IMR-90 (cell line): ENCODE measurements around the gene ATP5PB. TPM values are rescaled to one million over a fixed set of nuclear protein-coding genes. Genes with fewer than 3 reads are reported as not detected.

Experiments used
- ATAC-seq: fragments of 200-7000 bp; cut with Tn5 transposase; 2 replicates; pipeline ENCODE4 v1.9.1; 2020; ENCODE audit warnings: low read depth, mild to moderate bottlenecking, moderate library complexity
- BruUV-seq: library from RNA; stranded (reverse); fragments of 400-500 nt; replicated peaks from 2 replicates; lab custom pipeline; 2021; lab: Mats Ljungman, UMichigan
- CTCF ChIA-PET: fragments of 300-600 bp; formaldehyde crosslinking; extraction: SDS; loops from one replicate; lab custom pipeline; 2021; ENCODE audit warnings: antibody characterized with exemption; lab: Yijun Ruan, JAX
- POLR2A ChIA-PET: fragments of 300-600 bp; sonication (Branson Sonifier 250); formaldehyde crosslinking; loops from one replicate; lab custom pipeline; 2022; ENCODE audit warnings: antibody characterized with exemption; ENCODE audit not compliant: unreplicated experiment; lab: Charles Lee
- DNase-seq: peaks from one replicate; pipeline ENCODE4 v3.0.0; 2013
- H2AFZ ChIP-seq: replicated peaks from 2 replicates; pipeline ENCODE3; 2013; ENCODE audit warnings: low read length, mild to moderate bottlenecking; ENCODE audit not compliant: poor library complexity
- H2AK5ac ChIP-seq: 2 replicates; pipeline ENCODE4 v1.6.1; 2013; ENCODE audit warnings: low read depth, low read length, inconsistent platforms
- H2AK9ac ChIP-seq: replicated peaks from 2 replicates; pipeline ENCODE3; 2013; ENCODE audit warnings: mild to moderate bottlenecking, low read depth, low read length, moderate library complexity; ENCODE audit not compliant: poor library complexity
- H2BK120ac ChIP-seq: 2 replicates; pipeline ENCODE4 v1.6.1; 2013; ENCODE audit warnings: low read depth, low read length, inconsistent platforms
- H2BK15ac ChIP-seq: 3 replicates; pipeline ENCODE4 v1.6.1; 2013; ENCODE audit warnings: low read depth, low read length, inconsistent platforms
- H2BK20ac ChIP-seq: 2 replicates; pipeline ENCODE4 v1.6.1; 2013; ENCODE audit warnings: low read depth, mild to moderate bottlenecking, inconsistent platforms, low read length, moderate library complexity
- H2BK5ac ChIP-seq: 2 replicates; pipeline ENCODE4 v1.6.1; 2013; ENCODE audit warnings: mild to moderate bottlenecking, low read depth, low read length, inconsistent platforms; ENCODE audit not compliant: poor library complexity, severe bottlenecking
- H3K14ac ChIP-seq: replicated peaks from 2 replicates; pipeline ENCODE4 v1.6.1; 2013; ENCODE audit warnings: low read depth, low read length, inconsistent platforms
- H3K18ac ChIP-seq: 2 replicates; pipeline ENCODE4 v1.6.1; 2013; ENCODE audit warnings: low read depth, low read length, control low read depth
- H3K23ac ChIP-seq: 2 replicates; pipeline ENCODE4 v1.6.1; 2013; ENCODE audit warnings: low read depth, low read length, inconsistent platforms
- H3K27ac ChIP-seq: 2 replicates; pipeline ENCODE4 v1.5.1; 2013; ENCODE audit warnings: mild to moderate bottlenecking, control low read depth, low read length; ENCODE audit not compliant: insufficient read depth
- H3K27me3 ChIP-seq: 2 replicates; pipeline ENCODE4 v1.6.1; 2013; ENCODE audit warnings: low read length; ENCODE audit not compliant: control insufficient read depth, insufficient read depth
- H3K36me3 ChIP-seq: 2 replicates; pipeline ENCODE4 v1.6.1; 2013; ENCODE audit warnings: low read length, mixed read lengths; ENCODE audit not compliant: control insufficient read depth, insufficient read depth
- H3K4ac ChIP-seq: 2 replicates; pipeline ENCODE4 v1.6.1; 2013; ENCODE audit warnings: low read depth, low read length, inconsistent platforms
- H3K4me1 ChIP-seq: 2 replicates; pipeline ENCODE4 v1.6.1; 2013; ENCODE audit warnings: low read length, mixed read lengths; ENCODE audit not compliant: control insufficient read depth, insufficient read depth
- H3K4me2 ChIP-seq: 2 replicates; pipeline ENCODE4 v1.6.1; 2013; ENCODE audit warnings: low read depth, mild to moderate bottlenecking, control low read depth, low read length, moderate library complexity
- H3K4me3 ChIP-seq: 2 replicates; pipeline ENCODE4 v1.5.1; 2013; ENCODE audit warnings: low read depth, mild to moderate bottlenecking, control low read depth, low read length, moderate library complexity; ENCODE audit not compliant: insufficient read depth
- H3K56ac ChIP-seq: 2 replicates; pipeline ENCODE4 v1.6.1; 2013; ENCODE audit warnings: low read length, inconsistent platforms; ENCODE audit not compliant: insufficient read depth; ENCODE audit errors: extremely low read depth
- H3K79me1 ChIP-seq, 2 experiments: 2 replicates each; pipeline ENCODE4 v1.6.1; 2013; ENCODE audit warnings: low read length in 2 of 2, inconsistent platforms in 1 of 2, low read depth in 1 of 2
- H3K9ac ChIP-seq: 2 replicates; pipeline ENCODE4 v1.6.1; 2013; ENCODE audit warnings: low read depth, low read length, control low read depth
- H3K9me1 ChIP-seq: 2 replicates; pipeline ENCODE4 v1.6.1; 2013; ENCODE audit warnings: low read length, inconsistent platforms; ENCODE audit not compliant: insufficient read depth
- H3K9me3 ChIP-seq: 2 replicates; pipeline ENCODE4 v1.6.1; 2013; ENCODE audit warnings: low read length; ENCODE audit not compliant: control insufficient read depth, insufficient read depth
- H4K20me1 ChIP-seq: 2 replicates; pipeline ENCODE4 v1.6.1; 2013; ENCODE audit warnings: low read length, inconsistent platforms; ENCODE audit not compliant: insufficient read depth
- H4K5ac ChIP-seq: 2 replicates; pipeline ENCODE4 v1.6.1; 2013; ENCODE audit warnings: mild to moderate bottlenecking, low read depth, low read length, control low read depth
- H4K8ac ChIP-seq, 2 experiments: 2 replicates each; pipeline ENCODE4 v1.6.1; 2013; ENCODE audit warnings: low read depth in 2 of 2, low read length in 2 of 2, control low read depth in 1 of 2, inconsistent platforms in 1 of 2
- H4K91ac ChIP-seq: 2 replicates; pipeline ENCODE4 v1.6.1; 2013; ENCODE audit warnings: low read depth, low read length, inconsistent platforms; ENCODE audit not compliant: insufficient read depth
- BHLHE40 ChIP-seq: fragments of 150-350 bp; IDR thresholded peaks from 2 replicates; pipeline ENCODE4 v1.6.1; 2016; ENCODE audit warnings: mild to moderate bottlenecking, low read depth, low read length
- CEBPB ChIP-seq: IDR thresholded peaks from 2 replicates; pipeline ENCODE4 v1.6.1; 2012; ENCODE audit warnings: low read depth, low read length, improper control_type of control experiment
- CHD1 ChIP-seq: IDR thresholded peaks from 2 replicates; pipeline ENCODE4 v1.6.1; 2012; ENCODE audit warnings: low read depth, low read length, improper control_type of control experiment
- CTCF ChIP-seq: conservative IDR thresholded peaks from 2 replicates; pipeline ENCODE4 v1.5.1; 2012; ENCODE audit warnings: mild to moderate bottlenecking, low read depth, low read length, improper control_type of control experiment
- ELK1 ChIP-seq: fragments of 150-350 bp; IDR thresholded peaks from 2 replicates; pipeline ENCODE4 v1.6.1; 2016; ENCODE audit warnings: low read depth, mild to moderate bottlenecking, low read length, moderate library complexity, borderline replicate concordance
- MAFK ChIP-seq: IDR thresholded peaks from 2 replicates; pipeline ENCODE4 v1.6.1; 2012; ENCODE audit warnings: low read depth, low read length, improper control_type of control experiment
- MAZ ChIP-seq: IDR thresholded peaks from 2 replicates; pipeline ENCODE4 v1.6.1; 2012; ENCODE audit warnings: low read depth, mild to moderate bottlenecking, low read length, improper control_type of control experiment, moderate library complexity, borderline replicate concordance
- MXI1 ChIP-seq: IDR thresholded peaks from 2 replicates; pipeline ENCODE4 v1.6.1; 2012; ENCODE audit warnings: low read depth, mild to moderate bottlenecking, low read length, moderate library complexity, borderline replicate concordance
- NFE2L2 ChIP-seq: fragments of 150-350 bp; IDR thresholded peaks from 2 replicates; pipeline ENCODE4 v1.6.1; 2016; ENCODE audit warnings: low read depth, mild to moderate bottlenecking, low read length
- POLR2A ChIP-seq: IDR thresholded peaks from 2 replicates; pipeline ENCODE4 v1.6.1; 2012; ENCODE audit warnings: mild to moderate bottlenecking, low read depth, low read length
- RAD21 ChIP-seq: IDR thresholded peaks from 2 replicates; pipeline ENCODE4 v1.6.1; 2012; ENCODE audit warnings: low read length, improper control_type of control experiment
- RCOR1 ChIP-seq: IDR thresholded peaks from 2 replicates; pipeline ENCODE4 v1.6.1; 2012; ENCODE audit warnings: mild to moderate bottlenecking, low read length, improper control_type of control experiment; ENCODE audit not compliant: insufficient replicate concordance
- RFX5 ChIP-seq: IDR thresholded peaks from 2 replicates; pipeline ENCODE4 v1.8.0; 2012; ENCODE audit warnings: low read depth, mild to moderate bottlenecking, low read length, moderate library complexity
- SMC3 ChIP-seq: fragments of 150-350 bp; IDR thresholded peaks from 2 replicates; pipeline ENCODE4 v1.6.1; 2016; ENCODE audit warnings: low read depth, mild to moderate bottlenecking, antibody characterized with exemption, low read length, moderate library complexity
- USF2 ChIP-seq: fragments of 150-350 bp; IDR thresholded peaks from 2 replicates; pipeline ENCODE4 v1.6.1; 2017; ENCODE audit warnings: mild to moderate bottlenecking, antibody characterized with exemption, low read length, low read depth
- WGBS, 2 experiments: methylation state at CpG; one replicate each; pipeline versions ENCODE4 v1.1.5 to v1.1.7; 2013; ENCODE audit warnings: missing lambda C conversion rate in 2 of 2; ENCODE audit not compliant: insufficient read length in 1 of 2; ENCODE audit errors: extremely low coverage in 2 of 2; 5-methylcytosine and 5-hydroxymethylcytosine counted together
- dilution Hi-C: fragments of 300-500 bp; cut with HindIII; formaldehyde crosslinking; loops from one replicate; pipeline ENCODE4 v1.14.3; 2018; ENCODE audit warnings: low sequenced_read_pairs; ENCODE audit not compliant: unreplicated experiment
- in situ Hi-C: fragments of 300-500 bp; cut with MboI; formaldehyde crosslinking; loops from 3 replicates; pipeline ENCODE4 v1.14.3; 2019; ENCODE audit warnings: low sequenced_read_pairs, inconsistent platforms, mixed read lengths
- intact Hi-C: fragments of 100-400 bp; cut with micrococcal nuclease; formaldehyde crosslinking; loops from 2 replicates; pipeline ENCODE4 v1.10.0; 2022
- polyA plus RNA-seq, 3 experiments: library from polyadenylated mRNA; depleted of rRNA; stranded (reverse); fragments of >200 nt; gene quantifications; 2 replicates each; pipeline ENCODE4 v1.2.3, GENCODE V29; 2012; ENCODE audit warnings: low replicate concordance in 1 of 3
- total RNA-seq: library from RNA; depleted of rRNA; stranded (reverse); fragments of >200 nt; gene quantifications from 2 replicates; pipeline ENCODE4 v1.2.3, GENCODE V29; 2012

ATP5PB gene
- total and polyA plus RNA-seq, 2 of the 4 experiments (the other 2 are of a cell fraction): 234 to 301 TPM

GRCh38 chr1:111444031-111444430 lies 5.2 kb upstream of the ATP5PB start:
- TF ChIP-seq CEBPB (no peak), NFE2L2 (no peak), MXI1 (no peak), SMC3 (no peak), CTCF (no peak), CHD1 (no peak), MAFK (no peak), RAD21 (no peak), ELK1 (no peak), RFX5 (no peak), BHLHE40 (no peak), USF2 (no peak), POLR2A (no peak), RCOR1 (no peak), MAZ (no peak)
- CTCF ChIA-PET: no interaction called here

More at GRCh38 chr1:111444031-111444430, 5.2 kb upstream of the ATP5PB start:
- H2AK9ac ChIP-seq: no peak overlapping the region
- H3K4me1 ChIP-seq: no peaks in the 10 kb centered on the region
- no peak overlapping the region for H2AFZ ChIP-seq
- POLR2A ChIA-PET: no interaction called here
- ATAC-seq: no peak
- no peak overlapping the region for H3K14ac ChIP-seq
- dilution Hi-C loops (no loop called here), in situ Hi-C loops (no loop called here), intact Hi-C loops (no loop called here)
- H2AK5ac ChIP-seq: no peak overlapping the region
- no peak overlapping the region for H4K5ac ChIP-seq
- no peaks in the 10 kb centered on the region; the same call in 1 of the 2 replicates for H4K20me1 ChIP-seq
- no peak overlapping the region for H2BK20ac ChIP-seq
- no peak for DNase-seq
- peaks cover 35% of the 10 kb centered on the region for H3K36me3 ChIP-seq
- no peak overlapping the region for H4K91ac ChIP-seq
- no peak overlapping the region for H3K4me3 ChIP-seq
- H2BK5ac ChIP-seq: no peak overlapping the region
- no peak overlapping the region for H3K56ac ChIP-seq
- H3K79me1 ChIP-seq: peaks cover 37 to 38% of the 10 kb centered on the region in 2 experiments
- no peak overlapping the region for H2BK15ac ChIP-seq
- no peak overlapping the region for H3K9ac ChIP-seq
- no peak overlapping the region for H3K4ac ChIP-seq
- H3K9me3 ChIP-seq: no peaks in the 10 kb centered on the region
- H3K18ac ChIP-seq: no peak overlapping the region
- no peak overlapping the region for H3K27ac ChIP-seq
- H3K27me3 ChIP-seq: no peaks in the 10 kb centered on the region
- WGBS, 2 experiments: 100% methylated on average over 1 of the region's 3 CpGs; no CpG with 5 or more reads in 1 of the 2 experiments
- H2BK120ac ChIP-seq: no peak overlapping the region
- no peak overlapping the region for H3K4me2 ChIP-seq
- no TSS peak for BruUV-seq
- H3K9me1 ChIP-seq: peaks cover 3% of the 10 kb centered on the region
- H4K8ac ChIP-seq: no peak overlapping the region
- H3K23ac ChIP-seq: no peak overlapping the region
